Endothelial cell of umbilical vein (primary cell): ENCODE measurements around the gene WDR41. TPM values are rescaled to one million over a fixed set of nuclear protein-coding genes. Genes with fewer than 3 reads are reported as not detected.

Experiments
- BruUV-seq: library from RNA; stranded (reverse); fragments of 400-500 nt; replicated peaks from 2 replicates; lab custom pipeline; 2021; lab: Mats Ljungman, UMichigan
- CTCF ChIA-PET: fragments of 300-600, 350-600 bp; sonication (Branson Sonifier 250); formaldehyde crosslinking; loops from one replicate; lab custom pipeline; 2021; ENCODE audit warnings: antibody characterized with exemption, inconsistent platforms; lab: Charles Lee
- POLR2A ChIA-PET: fragments of 300-600, 350-600 bp; sonication (Branson Sonifier 250); formaldehyde crosslinking; loops from one replicate; lab custom pipeline; 2021; ENCODE audit warnings: antibody characterized with exemption, inconsistent platforms; lab: Charles Lee
- DNase-seq: peaks from one replicate; pipeline ENCODE4 v3.0.0-alpha.2; 2011; ENCODE audit warnings: low read depth, low spot score
- FAIRE-seq: peaks from 2 replicates; lab custom pipeline; 2011; peaks lifted over from hg19 to GRCh38; lab: Jason Lieb, UNC
- H2AFZ ChIP-seq: 2 replicates; pipeline ENCODE4 v1.6.0; 2012; ENCODE audit warnings: low read depth, low read length, control low read depth, inconsistent platforms
- H3K27ac ChIP-seq: 2 replicates; pipeline ENCODE4 v1.5.1; 2011; ENCODE audit warnings: low read depth, mild to moderate bottlenecking, control low read depth, low read length, moderate library complexity; ENCODE audit not compliant: insufficient read depth
- H3K27me3 ChIP-seq, 2 experiments: 2 replicates each; pipeline versions ENCODE4 v1.6.0 to v1.6.1; 2011; ENCODE audit warnings: low read length in 2 of 2, mixed read lengths in 1 of 2; ENCODE audit not compliant: control insufficient read depth in 2 of 2, insufficient read depth in 2 of 2
- H3K36me3 ChIP-seq, 2 experiments: 2 replicates in 1 of 2; 3 replicates in 1 of 2; pipeline ENCODE4 v1.5.1; 2011; ENCODE audit warnings: low read length in 2 of 2, mild to moderate bottlenecking in 1 of 2, moderate library complexity in 1 of 2; ENCODE audit not compliant: control insufficient read depth in 2 of 2, insufficient read depth in 2 of 2; ENCODE audit errors: extremely low read depth in 1 of 2
- H3K4me1 ChIP-seq: 3 replicates; pipeline ENCODE4 v1.5.1; 2011; ENCODE audit warnings: mild to moderate bottlenecking, low read length; ENCODE audit not compliant: control insufficient read depth, insufficient read depth; ENCODE audit errors: extremely low read depth
- H3K4me2 ChIP-seq: 2 replicates; pipeline ENCODE4 v1.6.1; 2011; ENCODE audit warnings: low read length, control low read depth, mixed read lengths; ENCODE audit not compliant: insufficient read depth
- H3K4me3 ChIP-seq, 3 experiments: fragments of 200-600 bp in 1 of 3; sonication (generic), shearing (Covaris generic) in 1 of 3; replicated peaks in 1 of 3; 2 replicates each; pipeline ENCODE4 v1.5.1; 2011 to 2016; ENCODE audit warnings: control low read depth in 3 of 3, low read length in 3 of 3, mild to moderate bottlenecking in 2 of 3, inconsistent platforms in 1 of 3, low read depth in 1 of 3, moderate library complexity in 1 of 3; ENCODE audit not compliant: insufficient read depth in 1 of 3
- H3K79me2 ChIP-seq: 2 replicates; pipeline ENCODE4 v1.6.0; 2012; ENCODE audit warnings: low read length, inconsistent platforms; ENCODE audit not compliant: control insufficient read depth, insufficient read depth
- H3K9ac ChIP-seq: replicated peaks from 2 replicates; pipeline ENCODE3; 2011; ENCODE audit warnings: low read length, control low read depth; ENCODE audit not compliant: insufficient read depth; ENCODE audit errors: extremely low read depth
- H3K9me1 ChIP-seq: replicated peaks from 3 replicates; pipeline ENCODE4 v1.6.0; 2011; ENCODE audit warnings: mild to moderate bottlenecking, low read length; ENCODE audit not compliant: control insufficient read depth, insufficient read depth; ENCODE audit errors: extremely low read depth
- H3K9me3 ChIP-seq: replicated peaks from 2 replicates; pipeline ENCODE4 v1.5.1; 2012; ENCODE audit warnings: low read length, inconsistent platforms; ENCODE audit not compliant: control insufficient read depth, insufficient read depth
- H4K20me1 ChIP-seq: replicated peaks from 2 replicates; pipeline ENCODE3; 2011; ENCODE audit warnings: mild to moderate bottlenecking, low read length; ENCODE audit not compliant: control insufficient read depth, insufficient read depth; ENCODE audit errors: extremely low read depth
- CTCF ChIP-seq, 2 donors: IDR thresholded peaks; 1 replicate in 1 of 2; 2 replicates in 1 of 2; pipeline ENCODE4 v1.5.1; 2011; ENCODE audit warnings: low read length in 2 of 2, mild to moderate bottlenecking in 2 of 2, moderate library complexity in 2 of 2, control low read depth in 1 of 2, inconsistent platforms in 1 of 2, low read depth in 1 of 2; ENCODE audit not compliant: insufficient read depth in 1 of 2; ENCODE audit errors: extremely low read depth in 1 of 2
- EZH2 ChIP-seq: IDR thresholded peaks from 2 replicates; pipeline ENCODE4 v1.6.1; 2012; ENCODE audit warnings: borderline replicate concordance, low read depth, mild to moderate bottlenecking, moderate library complexity, low read length, inconsistent platforms; ENCODE audit not compliant: severe bottlenecking
- FOS ChIP-seq: IDR thresholded peaks from 2 replicates; pipeline ENCODE4 v1.6.1; 2011; ENCODE audit warnings: mild to moderate bottlenecking, low read length, moderate library complexity, borderline replicate concordance; ENCODE audit not compliant: insufficient read depth
- GATA2 ChIP-seq: IDR thresholded peaks from 2 replicates; pipeline ENCODE4 v1.7.0; 2011; ENCODE audit warnings: low read depth, mild to moderate bottlenecking, moderate library complexity, mixed read lengths, low read length; ENCODE audit not compliant: insufficient read length, insufficient read depth
- JUN ChIP-seq: IDR thresholded peaks from 2 replicates; pipeline ENCODE4 v1.6.1; 2011; ENCODE audit warnings: borderline replicate concordance, low read depth; ENCODE audit not compliant: insufficient read length, insufficient read depth
- MYC ChIP-seq: IDR thresholded peaks from one replicate; pipeline ENCODE4 v1.6.1; 2011; ENCODE audit warnings: mild to moderate bottlenecking, low read depth, low read length
- dilution Hi-C: fragments of 300-500 bp; cut with MboI; formaldehyde crosslinking; loops from one replicate; pipeline ENCODE4 v1.15.0; 2019; ENCODE audit warnings: low sequenced_read_pairs; ENCODE audit not compliant: extremely low pct_ligation_motif_present
- intact Hi-C: fragments of 100-400 bp; cut with micrococcal nuclease; formaldehyde crosslinking; loops from one replicate; pipeline ENCODE4 v1.10.0; 2022
- polyA plus RNA-seq, 4 experiments: library from polyadenylated mRNA; depleted of rRNA in 3 of 4; stranded (reverse) in 3 of 4; unstranded in 1 of 4; fragments of >200 nt; gene quantifications; 2 replicates each; pipeline versions ENCODE4 v1.2.1 to v1.2.3, GENCODE V29; 2011 to 2012; ENCODE audit warnings: missing spikeins in 1 of 4
- total RNA-seq: library from RNA; stranded (reverse); gene quantifications from 2 replicates; pipeline ENCODE4 v1.2.3, GENCODE V29; 2021

The WDR41 gene
- total and polyA plus RNA-seq, 2 donors (not counting 3 experiments of a cell fraction or from before 2014, with no cell fraction given), result 10.2 to 33.6 TPM

- FAIRE-seq (no peak), DNase-seq (no peak)
- intact Hi-C loops (no loop called here), dilution Hi-C loops (no loop called here)
- H3K36me3 ChIP-seq, result no peaks in the 10 kb centered on the region
- no peak overlapping the region for H3K9ac ChIP-seq
- H3K4me1 ChIP-seq, result no peaks in the 10 kb centered on the region
- BruUV-seq, result no TSS peak
- no peaks in the 10 kb centered on the region for H3K79me2 ChIP-seq
- ChIA-PET CTCF (interaction anchor here (1.5 to 1.7 kb wide), 2 partner anchors 10 to 309 kb away, joined by 4 to 5 read pairs; no protein-coding TSS in a partner anchor), POLR2A (no interaction called here)
- no peaks in the 10 kb centered on the region for H3K9me3 ChIP-seq
- H3K4me3 ChIP-seq, result no peak overlapping the region
- H4K20me1 ChIP-seq, result no peaks in the 10 kb centered on the region
- H3K27ac ChIP-seq, result no peak overlapping the region
- TF ChIP-seq JUN (no peak), FOS (no peak), EZH2 (no peak), GATA2 (no peak), MYC (no peak), CTCF (IDR thresholded peaks at IDR 0.05; ENCODE audit: extremely low read depth in 1 of 2, insufficient read depth in 1 of 2, low read depth in 1 of 2, low read length in 2 of 2) (no peak)
- no peaks in the 10 kb centered on the region for H3K27me3 ChIP-seq
- H3K4me2 ChIP-seq, result no peak overlapping the region
- no peak overlapping the region for H2AFZ ChIP-seq
- H3K9me1 ChIP-seq, result no peaks in the 10 kb centered on the region
Measured at GRCh38 chr5:77438071-77438470, 54.0 kb downstream of the WDR41 start.
